Stomach (tissue), 9 donors: Measurements from ENCODE around the gene HBM. TPM values are rescaled to one million over a fixed set of nuclear protein-coding genes. Genes with fewer than 3 reads are reported as not detected.
"Not testable (repeated sequence)": the region's sequence is repeated elsewhere in the genome, so short reads cannot be mapped to it uniquely, and the experiment has no call there.

Experiments used
- DNase-seq, 2 donors: peaks; one replicate each; pipeline versions ENCODE4 v3.0.0 to v3.0.0-alpha.2; 2013 to 2019
- H3K27ac ChIP-seq, 5 donors: fragments of 200-600 bp in 4 of 5; sonication (generic) in 4 of 5; one replicate each; pipeline ENCODE4 v1.5.1; 2013 to 2019; ENCODE audit warnings: mild to moderate bottlenecking in 1 of 5, moderate library complexity in 1 of 5
- H3K27me3 ChIP-seq, 3 donors: fragments of 200-600 bp; sonication (generic); one replicate each; pipeline ENCODE4 v1.5.1; 2017 to 2019; ENCODE audit warnings: mixed run types in 1 of 3
- H3K36me3 ChIP-seq, 4 donors: fragments of 200-600 bp; sonication (generic); 1 replicate in 3 of 4; 2 replicates in 1 of 4; pipeline ENCODE4 v1.5.1; 2016 to 2019
- H3K4me1 ChIP-seq, 4 donors: fragments of 200-600 bp; sonication (generic); one replicate each; pipeline ENCODE4 v1.5.1; 2016 to 2019
- H3K4me3 ChIP-seq, 4 donors: fragments of 200-600 bp; sonication (generic) in 3 of 4; one replicate each; pipeline ENCODE4 v1.5.1; 2016 to 2019; ENCODE audit warnings: mild to moderate bottlenecking in 1 of 4
- H3K9me3 ChIP-seq, 4 donors: fragments of 200-600 bp; sonication (generic); one replicate each; pipeline ENCODE4 v1.5.1; 2016 to 2019
- EP300 ChIP-seq: sonication (generic); formaldehyde crosslinking; IDR thresholded peaks from one replicate; pipeline ENCODE4 v1.6.1; 2017; ENCODE audit warnings: antibody characterized with exemption
- POLR2A ChIP-seq, 4 donors: fragments of 450-650 bp; IDR thresholded peaks; one replicate each; pipeline ENCODE4 v1.6.1; 2016; ENCODE audit warnings: antibody characterized with exemption in 4 of 4, control low read depth in 2 of 4, mild to moderate bottlenecking in 1 of 4, moderate library complexity in 1 of 4
- POLR2AphosphoS5 ChIP-seq, 3 donors: sonication (generic); formaldehyde crosslinking; IDR thresholded peaks; one replicate each; pipeline ENCODE4 v1.6.1; 2016; ENCODE audit warnings: antibody characterized with exemption in 3 of 3
- WGBS, 5 donors: extraction: QIAGEN DNeasy Blood & Tissue Kit in 3 of 5; methylation state at CpG; one replicate each; pipeline versions ENCODE4 v1.1.5 to v1.1.7; 2013 to 2018; 5-methylcytosine and 5-hydroxymethylcytosine counted together
- intact Hi-C: fragments of 100-400 bp; cut with DNase I; formaldehyde crosslinking; loops from one replicate; pipeline ENCODE4 v1.15.1; 2023; ENCODE audit warnings: low total_unique reads
- polyA plus RNA-seq, 3 donors: library from polyadenylated mRNA; stranded (reverse); fragments of 200-250 nt; gene quantifications; one replicate each; pipeline ENCODE4 v1.2.3, GENCODE V29; 2013
- total RNA-seq, 5 donors: library from RNA; depleted of rRNA; stranded (reverse); fragments of >200 nt; gene quantifications; one replicate each; pipeline versions ENCODE4 v1.1.0 to v1.2.3, GENCODE V29; 2014 to 2016
- TF ChIP-seq, protein P1 (sequence below), 7 experiments: fragments of 450-650 bp in 4 of 7; fragments of 200-600 bp in 3 of 7; sonication (generic) in 3 of 7; IDR thresholded peaks; one replicate each; pipeline ENCODE4 v1.5.1; 2016 to 2019; ENCODE audit warnings: antibody characterized with exemption in 7 of 7, control low read depth in 2 of 7, mild to moderate bottlenecking in 1 of 7
- donor health status: healthy with polysubstance abuse.
- donor health status: Bipolar disorder and iron deficiency.
- donor health status: healthy.

HBM gene
- total and polyA plus RNA-seq, 8 donors = 10.3 TPM; not detected in 7

GRCh38 chr16:194516-194915 lies 28.7 kb downstream of the HBM start:
- TF ChIP-seq, protein P1, sequence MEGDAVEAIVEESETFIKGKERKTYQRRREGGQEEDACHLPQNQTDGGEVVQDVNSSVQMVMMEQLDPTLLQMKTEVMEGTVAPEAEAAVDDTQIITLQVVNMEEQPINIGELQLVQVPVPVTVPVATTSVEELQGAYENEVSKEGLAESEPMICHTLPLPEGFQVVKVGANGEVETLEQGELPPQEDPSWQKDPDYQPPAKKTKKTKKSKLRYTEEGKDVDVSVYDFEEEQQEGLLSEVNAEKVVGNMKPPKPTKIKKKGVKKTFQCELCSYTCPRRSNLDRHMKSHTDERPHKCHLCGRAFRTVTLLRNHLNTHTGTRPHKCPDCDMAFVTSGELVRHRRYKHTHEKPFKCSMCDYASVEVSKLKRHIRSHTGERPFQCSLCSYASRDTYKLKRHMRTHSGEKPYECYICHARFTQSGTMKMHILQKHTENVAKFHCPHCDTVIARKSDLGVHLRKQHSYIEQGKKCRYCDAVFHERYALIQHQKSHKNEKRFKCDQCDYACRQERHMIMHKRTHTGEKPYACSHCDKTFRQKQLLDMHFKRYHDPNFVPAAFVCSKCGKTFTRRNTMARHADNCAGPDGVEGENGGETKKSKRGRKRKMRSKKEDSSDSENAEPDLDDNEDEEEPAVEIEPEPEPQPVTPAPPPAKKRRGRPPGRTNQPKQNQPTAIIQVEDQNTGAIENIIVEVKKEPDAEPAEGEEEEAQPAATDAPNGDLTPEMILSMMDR (IDR thresholded peaks at IDR 0.05) = no peak
- TF ChIP-seq POLR2AphosphoS5 (IDR thresholded peaks at IDR 0.05) (no peak), POLR2A (IDR thresholded peaks at IDR 0.05) (no peak), EP300 (no peak)
- H3K27me3 ChIP-seq = no peaks in the 10 kb centered on the region
- H3K4me3 ChIP-seq = no peak overlapping the region
- H3K4me1 ChIP-seq = no peaks in the 10 kb centered on the region
- peaks cover 95 to 100% (median 100%) of the 10 kb centered on the region in 4 donors for H3K36me3 ChIP-seq
- H3K27ac ChIP-seq = no peak overlapping the region
- no peaks in the 10 kb centered on the region for H3K9me3 ChIP-seq
- WGBS, 5 donors = 88 to 96% (median 95%) methylated on average over 6 of the region's 6 CpGs
- no peak for DNase-seq
- intact Hi-C loops = no loop called here

GRCh38 chr16:200388-200787 lies 34.6 kb downstream of the HBM start:
- 91 to 96% (median 94%) methylated on average over 5 of the region's 5 CpGs for WGBS, 5 donors
- no peaks in the 10 kb centered on the region for H3K4me1 ChIP-seq
- no peak for TF ChIP-seq POLR2AphosphoS5 (IDR thresholded peaks at IDR 0.05)
- no peak for TF ChIP-seq EP300
- TF ChIP-seq, protein P1 (IDR thresholded peaks at IDR 0.05) = no peak
- no peak for TF ChIP-seq POLR2A (IDR thresholded peaks at IDR 0.05)
- H3K27me3 ChIP-seq = no peaks in the 10 kb centered on the region
- no peak for DNase-seq
- H3K9me3 ChIP-seq = no peaks in the 10 kb centered on the region
- H3K4me3 ChIP-seq = no peak overlapping the region
- H3K27ac ChIP-seq = no peak overlapping the region
- intact Hi-C loops = no loop called here
- H3K36me3 ChIP-seq = peaks cover 67 to 98% (median 97%) of the 10 kb centered on the region in 4 donors

- WGBS, 5 donors = 95 to 99% (median 95%) methylated on average over 4 of the region's 4 CpGs
- H3K36me3 ChIP-seq = peaks cover 65 to 98% (median 97%) of the 10 kb centered on the region in 4 donors
- no peak overlapping the region for H3K27ac ChIP-seq
- TF ChIP-seq, protein P1 (IDR thresholded peaks at IDR 0.05) = no peak
- TF ChIP-seq POLR2A (IDR thresholded peaks at IDR 0.05) (no peak), EP300 (no peak), POLR2AphosphoS5 (IDR thresholded peaks at IDR 0.05) (no peak)
- no peak for DNase-seq
- H3K4me1 ChIP-seq = no peaks in the 10 kb centered on the region
- no peak overlapping the region for H3K4me3 ChIP-seq
- H3K27me3 ChIP-seq = no peaks in the 10 kb centered on the region
- intact Hi-C loops = no loop called here
- H3K9me3 ChIP-seq = no peaks in the 10 kb centered on the region
Observed at GRCh38 chr16:203246-203645, 37.5 kb downstream of the HBM start.

- H3K4me1 ChIP-seq, H3K27me3 ChIP-seq, H3K4me3 ChIP-seq, H3K27ac ChIP-seq, intact Hi-C loops, DNase-seq, H3K9me3 ChIP-seq: not testable (repeated sequence)
- peaks cover 57 to 98% (median 97%) of the 10 kb centered on the region in 4 donors for H3K36me3 ChIP-seq
- WGBS, 5 donors = 85 to 96% (median 95%) methylated on average over 9 of the region's 9 CpGs
Observed at GRCh38 chr16:204046-204445, 38.3 kb downstream of the HBM start.

DNA sequence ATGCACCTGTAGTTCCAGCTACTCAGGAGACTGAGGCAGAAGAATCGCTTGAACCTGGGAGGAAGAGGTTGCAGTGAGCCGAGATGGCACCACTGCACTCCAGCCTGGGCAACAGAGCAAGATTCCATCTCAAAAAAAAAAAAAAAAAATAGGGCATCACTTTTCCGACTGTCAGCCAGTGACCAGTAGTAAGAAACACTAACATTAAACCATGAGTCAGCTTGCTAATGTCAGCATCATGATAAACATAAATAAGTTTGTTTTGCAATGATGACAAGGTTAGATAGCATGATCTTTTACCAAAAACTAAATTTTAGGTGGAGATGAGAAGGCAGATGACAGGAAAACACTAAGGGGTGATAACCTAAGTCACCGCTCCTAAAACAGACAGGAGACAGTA lies 43.6 kb downstream of the HBM start:
- WGBS, 5 donors = 81 to 90% (median 85%) methylated on average over 4 of the region's 4 CpGs
- H3K4me3 ChIP-seq, H3K9me3 ChIP-seq, H3K27me3 ChIP-seq, H3K27ac ChIP-seq, DNase-seq, intact Hi-C loops: not testable (repeated sequence)
- Histone ChIP-seq H3K36me3 (peaks cover 55 to 100% (median 100%) of the 10 kb centered on the region in 4 donors), H3K4me1 (peaks cover 0 to 11% (median 0%) of the 10 kb centered on the region in 4 donors)

DNA sequence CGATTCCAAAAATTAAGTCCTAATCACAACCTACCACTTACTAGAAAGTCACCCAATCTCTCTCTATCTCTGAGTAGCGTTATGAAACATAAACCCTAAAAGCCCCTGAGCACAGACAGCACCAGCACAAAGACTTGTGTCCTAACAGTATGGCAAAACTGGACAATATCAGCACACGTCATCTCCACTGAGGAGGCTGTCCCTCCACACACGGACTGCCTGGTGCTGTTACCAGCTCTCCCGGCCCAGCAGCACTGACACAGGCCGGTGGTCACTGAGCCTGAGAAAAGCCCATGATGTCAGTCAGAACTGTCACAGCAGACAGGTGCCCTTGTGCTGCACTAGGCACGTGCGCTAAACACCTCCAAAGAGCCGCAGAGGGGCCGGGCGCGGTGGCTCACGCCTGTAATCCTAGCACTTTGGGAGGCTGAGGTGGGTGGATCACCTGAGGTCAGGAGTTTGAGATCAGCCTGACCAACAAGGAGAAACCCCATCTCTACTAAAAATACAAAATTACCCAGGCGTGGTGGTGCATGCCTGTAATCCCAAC lies 45.9 kb downstream of the HBM start:
- DNase-seq, H3K9me3 ChIP-seq, H3K4me3 ChIP-seq, H3K27ac ChIP-seq, intact Hi-C loops, H3K27me3 ChIP-seq: not testable (repeated sequence)
- H3K36me3 ChIP-seq = peaks cover 50 to 100% (median 100%) of the 10 kb centered on the region in 4 donors
- 86 to 92% (median 88%) methylated on average over 12 to 14 of the region's 14 CpGs for WGBS, 5 donors
- H3K4me1 ChIP-seq = peaks cover 0 to 11% (median 0%) of the 10 kb centered on the region in 4 donors
